HepG2 (cell line): ENCODE data around the gene CD83. TPM values are rescaled to one million over a fixed set of nuclear protein-coding genes. Genes with fewer than 3 reads are reported as not detected.

Experiments
- ATAC-seq: fragments of 200-7000 bp; cut with Tn5 transposase; 3 replicates; pipeline ENCODE4 v1.9.1; 2020; ENCODE audit warnings: mild to moderate bottlenecking, moderate library complexity
- BruUV-seq: library from RNA; stranded (reverse); fragments of 400-500 nt; replicated peaks from 2 replicates; lab custom pipeline; 2021; lab: Mats Ljungman, UMichigan
- CTCF ChIA-PET: fragments of 300-600 bp; formaldehyde crosslinking; extraction: SDS; loops from one replicate; lab custom pipeline; 2021; ENCODE audit warnings: low total read pairs, inconsistent platforms, low intra/inter-chr PET ratio; lab: Yijun Ruan, JAX
- POLR2A ChIA-PET: fragments of 350-600 bp; sonication (Branson Sonifier 250); formaldehyde crosslinking; loops from one replicate; lab custom pipeline; 2020; ENCODE audit warnings: antibody characterized with exemption, inconsistent platforms; lab: Yijun Ruan, JAX
- DNase-seq: peaks from one replicate; pipeline ENCODE4 v3.0.0-alpha.2; 2015; ENCODE audit warnings: low spot score
- FAIRE-seq: peaks from 3 replicates; lab custom pipeline; 2011; peaks lifted over from hg19 to GRCh38; lab: Jason Lieb, UNC
- H2AFZ ChIP-seq: one replicate; pipeline ENCODE4 v1.6.1; 2011; ENCODE audit warnings: low read length, inconsistent platforms
- H3K27ac ChIP-seq: fragments of 300-600 bp; 3 replicates; pipeline ENCODE4 v1.8.0; 2011; ENCODE audit warnings: mixed run types, mild to moderate bottlenecking, mixed read lengths, low read length, inconsistent platforms; ENCODE audit not compliant: insufficient read depth; ENCODE audit errors: extremely low read length
- H3K27me3 ChIP-seq, 2 experiments: fragments of 200-600 bp in 1 of 2; 2 replicates in 1 of 2; 3 replicates in 1 of 2; pipeline versions ENCODE4 v1.6.0 to v1.8.0; 2011; ENCODE audit warnings: low read length in 2 of 2, mild to moderate bottlenecking in 2 of 2, moderate library complexity in 2 of 2, inconsistent platforms in 1 of 2; ENCODE audit not compliant: insufficient read depth in 2 of 2, control insufficient read depth in 1 of 2
- H3K36me3 ChIP-seq, 2 experiments: fragments of 200-600 bp in 1 of 2; replicated peaks in 1 of 2; 2 replicates in 1 of 2; 3 replicates in 1 of 2; pipeline versions ENCODE4 v1.5.1 to v1.8.0; 2011; ENCODE audit warnings: low read length in 2 of 2, inconsistent platforms in 1 of 2; ENCODE audit not compliant: insufficient read depth in 2 of 2, control insufficient read depth in 1 of 2
- H3K4me1 ChIP-seq: 2 replicates; pipeline ENCODE4 v1.5.1; 2012; ENCODE audit warnings: low read length, inconsistent platforms; ENCODE audit not compliant: insufficient read depth
- H3K4me2 ChIP-seq: 2 replicates; pipeline ENCODE4 v1.6.0; 2011; ENCODE audit warnings: low read depth, low read length, inconsistent platforms
- H3K4me3 ChIP-seq, 3 experiments: fragments of 200-600 bp in 1 of 3; sonication (generic), shearing (Covaris generic) in 1 of 3; replicated peaks in 1 of 3; 2 replicates each; pipeline ENCODE4 v1.5.1; 2011 to 2016; ENCODE audit warnings: low read length in 3 of 3, inconsistent platforms in 2 of 3, low read depth in 2 of 3, mild to moderate bottlenecking in 2 of 3, control low read depth in 1 of 3, mixed read lengths in 1 of 3; ENCODE audit not compliant: insufficient read depth in 1 of 3
- H3K79me2 ChIP-seq: one replicate; pipeline ENCODE4 v1.6.1; 2011; ENCODE audit warnings: low read length, inconsistent platforms; ENCODE audit not compliant: insufficient read depth
- H3K9ac ChIP-seq: 2 replicates; pipeline ENCODE4 v1.6.0; 2011; ENCODE audit warnings: mild to moderate bottlenecking, low read depth, low read length, inconsistent platforms; ENCODE audit not compliant: insufficient read depth
- H3K9me3 ChIP-seq: 2 replicates; pipeline ENCODE4 v1.5.1; 2012; ENCODE audit warnings: mild to moderate bottlenecking, low read length
- H4K20me1 ChIP-seq: 2 replicates; pipeline ENCODE4 v1.6.0; 2011; ENCODE audit warnings: inconsistent platforms, mild to moderate bottlenecking, low read length, moderate library complexity; ENCODE audit not compliant: insufficient read depth
- HIC2 ChIP-seq: sonication (generic); formaldehyde crosslinking; IDR thresholded peaks from 2 replicates; pipeline ENCODE4 v1.9.0; 2022; ENCODE audit warnings: low read depth, missing genetic modification reagents
- MTF2 ChIP-seq: sonication (generic); formaldehyde crosslinking; IDR thresholded peaks from 2 replicates; pipeline ENCODE4 v1.5.0; 2020; ENCODE audit warnings: missing genetic modification reagents, borderline replicate concordance
- NR1H2 ChIP-seq: sonication (generic); formaldehyde crosslinking; IDR thresholded peaks from 2 replicates; pipeline ENCODE4 v1.8.1; 2022; ENCODE audit warnings: low read depth, missing genetic modification reagents, borderline replicate concordance
- POLR2A ChIP-seq, 2 experiments: IDR thresholded peaks; 2 replicates each; pipeline ENCODE4 v1.6.1; 2011; ENCODE audit warnings: low read depth in 2 of 2, low read length in 2 of 2, mild to moderate bottlenecking in 1 of 2, moderate library complexity in 1 of 2; ENCODE audit not compliant: insufficient read depth in 1 of 2
- RBM22 ChIP-seq: fragments of 200-400 bp; formaldehyde crosslinking; optimal IDR thresholded peaks from 2 replicates; pipeline ENCODE3; 2017; ENCODE audit warnings: mild to moderate bottlenecking, low read length, moderate library complexity
- RFX5 ChIP-seq: IDR thresholded peaks from 2 replicates; pipeline ENCODE4 v1.6.1; 2011; ENCODE audit warnings: low read depth, low read length, improper control_type of control experiment
- ZBTB34 ChIP-seq: sonication (generic); formaldehyde crosslinking; IDR thresholded peaks from 2 replicates; pipeline ENCODE4 v1.8.0; 2022; ENCODE audit warnings: mild to moderate bottlenecking, missing genetic modification reagents
- WGBS: methylation state at CpG from one replicate; pipeline ENCODE4 v1.1.6; 2017; ENCODE audit warnings: low lambda C conversion rate; 5-methylcytosine and 5-hydroxymethylcytosine counted together
- in situ Hi-C: cut with HindIII; loops from 2 replicates; pipeline ENCODE4 v1.10.0; 2017; ENCODE audit warnings: low pct_unique_long_range_greater_than_20kb; ENCODE audit not compliant: extremely low pct_ligation_motif_present
- intact Hi-C: fragments of 100-400 bp; cut with micrococcal nuclease; formaldehyde crosslinking; loops from one replicate; pipeline ENCODE4 v1.10.0; 2022; ENCODE audit not compliant: unreplicated experiment
- polyA plus RNA-seq, 8 experiments: library from polyadenylated mRNA; depleted of rRNA in 3 of 8; stranded (reverse) in 7 of 8; unstranded in 1 of 8; fragments of >200 nt; fragmentation: Illumina TruSeq in 4 of 8; extraction: Trizol in 4 of 8; gene quantifications; 2 replicates each; pipeline versions ENCODE4 v1.2.1 to v1.2.3, GENCODE V29; 2011 to 2016; ENCODE audit warnings: low read depth in 4 of 8, missing spikeins in 1 of 8, mixed read lengths in 1 of 8; ENCODE audit not compliant: insufficient read depth in 1 of 8
- total RNA-seq, 5 experiments: library from RNA; depleted of rRNA; stranded (reverse); fragments of >200 nt; fragmentation: Illumina TruSeq; extraction: Trizol; gene quantifications; 2 replicates each; pipeline ENCODE4 v1.2.3, GENCODE V29; 2016; ENCODE audit warnings: low read depth in 1 of 5

CD83 gene
- total and polyA plus RNA-seq, 2 of the 13 experiments (the other 11 are each of a cell fraction or from before 2014, with no cell fraction given), result 0.46 to 2.3 TPM

- in situ Hi-C loops (no loop called here), intact Hi-C loops (no loop called here)
- BruUV-seq, result no TSS peak
- Histone ChIP-seq H4K20me1 (no peaks in the 10 kb centered on the region), H3K9me3 (peaks cover 15% of the 10 kb centered on the region), H3K4me3 (no peak overlapping the region), H3K4me2 (no peak overlapping the region), H2AFZ (no peak overlapping the region), H3K9ac (no peak overlapping the region), H3K27ac (no peak overlapping the region), H3K27me3 (peaks cover 4 to 5% of the 10 kb centered on the region in 2 experiments), H3K4me1 (no peaks in the 10 kb centered on the region), H3K79me2 (no peaks in the 10 kb centered on the region), H3K36me3 (no peaks in the 10 kb centered on the region)
- TF ChIP-seq RFX5, result no peak
- no peak for TF ChIP-seq POLR2A (IDR thresholded peaks at IDR 0.05; ENCODE audit: insufficient read depth in 1 of 2, low read depth in 2 of 2, low read length in 2 of 2)
- no peak for TF ChIP-seq RBM22
- TF ChIP-seq NR1H2, result no peak
- TF ChIP-seq HIC2 (CRISPR knock-in tag), result no peak
- no peak for TF ChIP-seq MTF2 (CRISPR knock-in tag)
- TF ChIP-seq ZBTB34 (CRISPR knock-in tag), result no peak
- no peak for DNase-seq
- WGBS, result 0% methylated on average over 1 of the region's 1 CpG
- CTCF ChIA-PET, result no interaction called here
- FAIRE-seq, result no peak
- no peak for ATAC-seq
- POLR2A ChIA-PET, result no interaction called here
Observed at GRCh38 chr6:14105547-14105946, 12.0 kb upstream of the CD83 start.
